WERI-Rb-1 (cell line): ENCODE measurements around the gene SAMD14.

Source experiments
- DNase-seq: peaks from one replicate; pipeline ENCODE4 v3.0.0-alpha.2; 2020
- H3K27ac ChIP-seq: fragments of 250-450 bp; sonication (Bioruptor Pico); 2 replicates; pipeline ENCODE4 v1.5.1; 2020; ENCODE audit warnings: mild to moderate bottlenecking, moderate library complexity
- H3K27me3 ChIP-seq: fragments of 250-450 bp; sonication (Bioruptor Pico); 2 replicates; pipeline ENCODE4 v1.5.1; 2021; ENCODE audit warnings: mild to moderate bottlenecking, low read depth, moderate library complexity; ENCODE audit not compliant: insufficient read depth, severe bottlenecking
- H3K36me3 ChIP-seq: fragments of 250-450 bp; sonication (Bioruptor Pico); 2 replicates; pipeline ENCODE4 v1.5.1; 2020; ENCODE audit warnings: mild to moderate bottlenecking, moderate library complexity
- H3K4me3 ChIP-seq: 2 replicates; pipeline ENCODE4 v1.5.1; 2011; ENCODE audit warnings: low read depth, mild to moderate bottlenecking, control low read depth, low read length
- H3K9me3 ChIP-seq: fragments of 250-450 bp; sonication (Bioruptor Pico); 2 replicates; pipeline ENCODE4 v1.5.1; 2021; ENCODE audit warnings: mild to moderate bottlenecking, moderate library complexity; ENCODE audit not compliant: severe bottlenecking
- CTCF ChIP-seq: IDR thresholded peaks from 2 replicates; pipeline ENCODE4 v1.5.1; 2011; ENCODE audit warnings: low read depth, mild to moderate bottlenecking, control low read depth, inconsistent platforms, low read length

SAMD14 gene

GRCh38 chr17:50147841-50148225 lies 17.9 kb upstream of the SAMD14 start:
- no peaks in the 10 kb centered on the region for H3K27me3 ChIP-seq
- H3K27ac ChIP-seq, result no peak overlapping the region
- H3K9me3 ChIP-seq, result no peaks in the 10 kb centered on the region
- H3K36me3 ChIP-seq, result peaks cover 52% of the 10 kb centered on the region
- DNase-seq, result no peak
- peak overlapping the region; percentile 68 for H3K4me3 ChIP-seq
- no peak for TF ChIP-seq CTCF

- Histone ChIP-seq H3K27ac (no peak overlapping the region; the same call in 1 of the 2 replicates), H3K4me3 (no peak overlapping the region), H3K9me3 (no peaks in the 10 kb centered on the region), H3K27me3 (no peaks in the 10 kb centered on the region), H3K36me3 (peaks cover 60% of the 10 kb centered on the region)
- TF ChIP-seq CTCF, result no peak
- no peak for DNase-seq
Observed at GRCh38 chr17:50146927-50147665, 17.1 kb upstream of the SAMD14 start.

DNA sequence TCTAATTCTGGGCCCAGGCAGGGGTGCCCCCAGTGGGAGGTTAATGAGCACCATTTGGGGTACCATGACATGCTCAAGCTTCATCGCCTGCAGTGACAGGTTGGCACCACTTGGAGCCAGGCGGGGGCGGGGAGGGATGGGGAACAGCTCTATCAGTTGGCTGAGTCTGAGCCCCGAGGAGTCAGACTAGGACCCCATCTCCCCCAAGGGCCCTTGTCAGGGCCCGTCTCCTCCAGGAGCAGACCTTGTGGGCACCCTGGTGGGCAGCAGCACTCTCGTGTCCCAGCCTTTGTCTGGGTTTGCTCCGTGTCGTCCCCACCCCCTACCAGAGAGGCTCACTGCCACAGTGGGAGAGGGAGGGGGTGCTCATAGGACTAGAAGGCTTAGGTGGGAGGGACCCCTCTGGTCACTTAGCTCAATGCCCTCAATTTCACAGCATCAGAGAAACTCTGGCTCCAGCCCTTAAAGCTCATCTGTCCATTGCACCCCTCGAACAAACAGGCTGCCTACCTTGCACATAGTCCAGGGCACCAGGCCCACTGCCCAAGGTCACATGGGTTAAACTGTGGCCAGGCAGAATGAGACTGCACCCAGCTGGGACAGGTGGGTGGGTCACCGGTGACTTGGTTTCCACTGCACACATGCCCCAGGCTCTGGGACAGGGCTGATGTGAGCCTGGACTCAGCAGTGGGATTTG lies 16.4 kb upstream of the SAMD14 start:
- H3K9me3 ChIP-seq, result no peaks in the 10 kb centered on the region
- DNase-seq, result no peak
- H3K27ac ChIP-seq, result no peak overlapping the region
- H3K27me3 ChIP-seq, result no peaks in the 10 kb centered on the region
- TF ChIP-seq CTCF, result 0 out of 2 replicates have a peak, but pooled peaks have one; percentile 14
- peaks cover 65% of the 10 kb centered on the region for H3K36me3 ChIP-seq
- no peak overlapping the region for H3K4me3 ChIP-seq

- TF ChIP-seq CTCF, result no peak
- no peaks in the 10 kb centered on the region for H3K27me3 ChIP-seq
- no peak overlapping the region for H3K4me3 ChIP-seq
- H3K36me3 ChIP-seq, result peaks cover 72% of the 10 kb centered on the region
- no peaks in the 10 kb centered on the region for H3K9me3 ChIP-seq
- no peak overlapping the region for H3K27ac ChIP-seq
- no peak for DNase-seq
Observed at GRCh38 chr17:50145532-50146229, 15.7 kb upstream of the SAMD14 start.

DNA sequence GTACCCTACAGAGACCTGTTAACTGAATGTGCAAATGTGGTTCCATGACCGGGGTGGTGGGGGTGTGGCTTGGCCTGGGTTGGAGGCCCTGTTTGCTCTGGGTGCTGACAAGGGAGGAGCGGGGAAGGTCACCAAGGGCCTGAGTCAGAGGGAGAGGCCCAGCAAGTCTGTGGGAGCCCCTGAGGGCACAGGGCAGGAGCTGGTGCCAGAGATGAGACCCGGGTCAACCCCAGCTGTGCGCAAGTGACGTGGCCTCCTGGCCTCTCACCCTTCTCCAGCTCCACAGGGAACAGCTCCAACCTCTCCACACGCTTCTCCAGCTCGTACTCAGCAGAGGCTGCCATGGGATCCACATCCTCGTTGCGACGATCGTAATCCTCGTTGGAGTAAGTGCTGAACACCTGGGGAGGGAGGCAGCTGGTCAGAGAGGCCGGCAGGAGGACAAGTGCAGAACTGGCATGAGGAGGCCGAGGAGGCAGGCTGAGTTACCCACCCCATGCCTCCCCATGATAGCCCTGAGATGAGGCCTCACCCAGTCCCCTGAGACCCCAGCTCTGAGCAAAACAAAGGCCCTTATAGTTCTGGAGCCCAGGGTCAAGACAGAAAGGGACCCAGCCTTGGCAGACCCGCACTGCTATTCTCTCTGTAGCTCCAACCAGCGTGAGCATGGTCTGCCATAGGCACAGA lies 15.0 kb upstream of the SAMD14 start:
- H3K9me3 ChIP-seq, result no peaks in the 10 kb centered on the region
- DNase-seq, result no peak
- H3K36me3 ChIP-seq, result peaks cover 78% of the 10 kb centered on the region
- TF ChIP-seq CTCF, result no peak
- no peaks in the 10 kb centered on the region for H3K27me3 ChIP-seq
- H3K27ac ChIP-seq, result no peak overlapping the region
- H3K4me3 ChIP-seq, result no peak overlapping the region
